ENCODE measurements around the gene CLSTN2.

DNA sequence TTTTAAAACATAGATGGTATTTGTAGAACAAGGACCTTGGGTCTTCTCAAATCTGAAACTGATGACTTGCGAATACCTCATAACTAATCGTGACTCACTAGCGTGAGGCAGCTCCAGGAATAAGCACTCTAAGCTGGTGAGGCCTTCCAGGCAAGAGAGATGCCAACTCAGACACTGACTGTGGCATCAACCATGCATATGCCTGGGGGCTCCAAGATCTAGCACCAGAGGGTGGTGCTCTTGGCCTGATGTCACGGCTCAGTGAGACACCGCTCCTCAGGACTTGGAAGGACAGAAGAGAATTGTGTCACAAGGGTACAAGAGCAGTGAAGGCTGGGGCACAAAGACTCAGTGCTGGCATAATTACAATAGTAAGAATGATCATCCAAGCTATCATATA is 617.9 kb downstream of the CLSTN2 start:
- TF ChIP-seq, protein P1, sequence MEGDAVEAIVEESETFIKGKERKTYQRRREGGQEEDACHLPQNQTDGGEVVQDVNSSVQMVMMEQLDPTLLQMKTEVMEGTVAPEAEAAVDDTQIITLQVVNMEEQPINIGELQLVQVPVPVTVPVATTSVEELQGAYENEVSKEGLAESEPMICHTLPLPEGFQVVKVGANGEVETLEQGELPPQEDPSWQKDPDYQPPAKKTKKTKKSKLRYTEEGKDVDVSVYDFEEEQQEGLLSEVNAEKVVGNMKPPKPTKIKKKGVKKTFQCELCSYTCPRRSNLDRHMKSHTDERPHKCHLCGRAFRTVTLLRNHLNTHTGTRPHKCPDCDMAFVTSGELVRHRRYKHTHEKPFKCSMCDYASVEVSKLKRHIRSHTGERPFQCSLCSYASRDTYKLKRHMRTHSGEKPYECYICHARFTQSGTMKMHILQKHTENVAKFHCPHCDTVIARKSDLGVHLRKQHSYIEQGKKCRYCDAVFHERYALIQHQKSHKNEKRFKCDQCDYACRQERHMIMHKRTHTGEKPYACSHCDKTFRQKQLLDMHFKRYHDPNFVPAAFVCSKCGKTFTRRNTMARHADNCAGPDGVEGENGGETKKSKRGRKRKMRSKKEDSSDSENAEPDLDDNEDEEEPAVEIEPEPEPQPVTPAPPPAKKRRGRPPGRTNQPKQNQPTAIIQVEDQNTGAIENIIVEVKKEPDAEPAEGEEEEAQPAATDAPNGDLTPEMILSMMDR (conservative IDR thresholded peaks at IDR 0.05; ENCODE audit: low read depth, low read length) = no peak
- TF ChIP-seq EZH2phosphoT487 (IDR thresholded peaks at IDR 0.05; ENCODE audit: borderline replicate concordance, low read length) = no peak

Data from PC-3 (cell line).